HEK293 (cell line): Measurements from ENCODE around the gene RGS13.

Experiments used
- CTCF ChIA-PET: fragments of 350-600 bp; formaldehyde crosslinking; extraction: SDS; loops from one replicate; lab custom pipeline; 2021; ENCODE audit warnings: antibody characterized with exemption; lab: Yijun Ruan, JAX
- POLR2A ChIA-PET: fragments of 300-600 bp; formaldehyde crosslinking; extraction: SDS; loops from one replicate; lab custom pipeline; 2020; ENCODE audit warnings: antibody characterized with exemption, inconsistent platforms; lab: Yijun Ruan, JAX
- H3K27ac ChIP-seq: fragments of 200-500 bp; sonication (Bioruptor generic); 2 replicates; pipeline ENCODE4 v1.5.1; 2014; ENCODE audit warnings: low read depth, low read length, control low read depth, inconsistent platforms; ENCODE audit errors: extremely low read depth
- H3K36me3 ChIP-seq, 2 experiments: fragments of 200-500 bp in 1 of 2; sonication (Bioruptor generic) in 1 of 2; 1 replicate in 1 of 2; 2 replicates in 1 of 2; pipeline ENCODE4 v1.5.1; 2014 to 2017; ENCODE audit warnings: inconsistent platforms in 2 of 2, low read length in 2 of 2; ENCODE audit not compliant: control insufficient read depth in 2 of 2, insufficient read depth in 1 of 2
- H3K4me1 ChIP-seq: fragments of 200-500 bp; sonication (Bioruptor generic); 2 replicates; pipeline ENCODE4 v1.5.1; 2014; ENCODE audit warnings: mild to moderate bottlenecking, low read length, inconsistent platforms; ENCODE audit not compliant: control insufficient read depth, insufficient read depth
- H3K4me3 ChIP-seq: 2 replicates; pipeline ENCODE4 v1.5.1; 2011; ENCODE audit warnings: low read depth, mild to moderate bottlenecking, control low read depth, low read length, moderate library complexity
- H3K9me3 ChIP-seq: fragments of 200-500 bp; sonication (Bioruptor generic); 2 replicates; pipeline ENCODE4 v1.5.1; 2014; ENCODE audit warnings: low read depth, low read length, inconsistent platforms; ENCODE audit not compliant: control insufficient read depth, insufficient read depth
- GLIS1 ChIP-seq: fragments of 450-650 bp; formaldehyde crosslinking; IDR thresholded peaks from 2 replicates; pipeline ENCODE4 v1.5.1; 2016; ENCODE audit warnings: missing biosample characterization, missing genetic modification characterization
- HOXD13 ChIP-seq: sonication (generic); formaldehyde crosslinking; IDR thresholded peaks from 2 replicates; pipeline ENCODE4 v1.8.0; 2022; ENCODE audit warnings: missing genetic modification reagents, borderline replicate concordance
- KLF7 ChIP-seq: fragments of 450-650 bp; formaldehyde crosslinking; IDR thresholded peaks from 2 replicates; pipeline ENCODE4 v1.5.1; 2016; ENCODE audit warnings: missing biosample characterization, missing genetic modification characterization, borderline replicate concordance
- PRDM1 ChIP-seq: fragments of 450-650 bp; formaldehyde crosslinking; IDR thresholded peaks from 2 replicates; pipeline ENCODE4; 2016; ENCODE audit warnings: missing biosample characterization, missing genetic modification characterization
- SP3 ChIP-seq: fragments of 450-650 bp; formaldehyde crosslinking; IDR thresholded peaks from 2 replicates; pipeline ENCODE4 v1.5.1; 2016; ENCODE audit warnings: missing biosample characterization, missing genetic modification characterization
- TCF7L2 ChIP-seq: IDR thresholded peaks from 2 replicates; pipeline ENCODE4 v1.6.1; 2011; ENCODE audit warnings: low read depth, mild to moderate bottlenecking, inconsistent platforms, low read length, moderate library complexity, borderline replicate concordance
- ZBTB26 ChIP-seq: fragments of 450-650 bp; formaldehyde crosslinking; optimal IDR thresholded peaks from 2 replicates; pipeline ENCODE3; 2016; ENCODE audit warnings: missing biosample characterization, mild to moderate bottlenecking, missing genetic modification characterization
- ZBTB8A ChIP-seq: fragments of 450-650 bp; formaldehyde crosslinking; IDR thresholded peaks from 2 replicates; pipeline ENCODE4 v1.5.1; 2016; ENCODE audit warnings: missing biosample characterization, missing genetic modification characterization
- ZNF155 ChIP-seq: fragments of 450-650 bp; formaldehyde crosslinking; IDR thresholded peaks from 2 replicates; pipeline ENCODE4 v1.5.1; 2016; ENCODE audit warnings: missing biosample characterization, missing genetic modification characterization
- ZNF19 ChIP-seq: fragments of 450-650 bp; formaldehyde crosslinking; IDR thresholded peaks from 2 replicates; pipeline ENCODE4; 2016; ENCODE audit warnings: missing biosample characterization, missing genetic modification characterization, low read depth
- ZNF354C ChIP-seq: fragments of 450-650 bp; formaldehyde crosslinking; IDR thresholded peaks from 2 replicates; pipeline ENCODE4 v1.5.1; 2016; ENCODE audit warnings: missing biosample characterization, missing genetic modification characterization, low read depth, borderline replicate concordance
- ZNF394 ChIP-seq: fragments of 450-650 bp; formaldehyde crosslinking; IDR thresholded peaks from 2 replicates; pipeline ENCODE4 v1.5.1; 2016; ENCODE audit warnings: missing biosample characterization, missing genetic modification characterization, mild to moderate bottlenecking, moderate library complexity, borderline replicate concordance
- ZNF404 ChIP-seq: fragments of 450-650 bp; formaldehyde crosslinking; IDR thresholded peaks from 2 replicates; pipeline ENCODE4 v1.5.1; 2017; ENCODE audit warnings: missing biosample characterization, missing genetic modification characterization
- ZNF423 ChIP-seq: fragments of 450-650 bp; formaldehyde crosslinking; IDR thresholded peaks from 2 replicates; pipeline ENCODE4 v1.5.1; 2016; ENCODE audit warnings: missing biosample characterization, missing genetic modification characterization
- ZNF501 ChIP-seq: fragments of 450-650 bp; formaldehyde crosslinking; IDR thresholded peaks from 2 replicates; pipeline ENCODE4 v1.5.1; 2016; ENCODE audit warnings: missing biosample characterization, missing genetic modification characterization
- TF ChIP-seq, protein P1 (sequence below): fragments of 450-650 bp; formaldehyde crosslinking; IDR thresholded peaks from 2 replicates; pipeline ENCODE4 v1.5.1; 2017; ENCODE audit warnings: missing biosample characterization, missing genetic modification characterization
- TF ChIP-seq, protein P2 (sequence below): fragments of 450-650 bp; formaldehyde crosslinking; IDR thresholded peaks from 2 replicates; pipeline ENCODE4 v1.5.1; 2017; ENCODE audit warnings: missing biosample characterization, mild to moderate bottlenecking, missing genetic modification characterization, moderate library complexity
- TF ChIP-seq, protein P3 (sequence below): fragments of 450-650 bp; formaldehyde crosslinking; IDR thresholded peaks from 2 replicates; pipeline ENCODE4 v1.5.1; 2016; ENCODE audit warnings: missing biosample characterization, missing genetic modification characterization
- TF ChIP-seq, protein P4 (sequence below): fragments of 450-650 bp; formaldehyde crosslinking; IDR thresholded peaks from 2 replicates; pipeline ENCODE4 v1.5.1; 2016; ENCODE audit warnings: missing biosample characterization, missing genetic modification characterization, borderline replicate concordance

Gene RGS13

GRCh38 chr1:192592981-192593708, 42.8 kb upstream of the RGS13 start:
- Histone ChIP-seq H3K4me1 (no peaks in the 10 kb centered on the region), H3K27ac (no peak overlapping the region), H3K36me3 (no peaks in the 10 kb centered on the region), H3K4me3 (no peak overlapping the region), H3K9me3 (no peaks in the 10 kb centered on the region)
- CTCF ChIA-PET, result interaction anchor here (0.6 to 1.1 kb wide), 2 partner anchors 11 to 32 kb away, joined by 3 read pairs; no protein-coding TSS in a partner anchor
- TF ChIP-seq ZNF423 (tag by site-specific recombination), result no peak
- TF ChIP-seq ZNF404 (tag by site-specific recombination), result no peak
- TF ChIP-seq, protein P1, sequence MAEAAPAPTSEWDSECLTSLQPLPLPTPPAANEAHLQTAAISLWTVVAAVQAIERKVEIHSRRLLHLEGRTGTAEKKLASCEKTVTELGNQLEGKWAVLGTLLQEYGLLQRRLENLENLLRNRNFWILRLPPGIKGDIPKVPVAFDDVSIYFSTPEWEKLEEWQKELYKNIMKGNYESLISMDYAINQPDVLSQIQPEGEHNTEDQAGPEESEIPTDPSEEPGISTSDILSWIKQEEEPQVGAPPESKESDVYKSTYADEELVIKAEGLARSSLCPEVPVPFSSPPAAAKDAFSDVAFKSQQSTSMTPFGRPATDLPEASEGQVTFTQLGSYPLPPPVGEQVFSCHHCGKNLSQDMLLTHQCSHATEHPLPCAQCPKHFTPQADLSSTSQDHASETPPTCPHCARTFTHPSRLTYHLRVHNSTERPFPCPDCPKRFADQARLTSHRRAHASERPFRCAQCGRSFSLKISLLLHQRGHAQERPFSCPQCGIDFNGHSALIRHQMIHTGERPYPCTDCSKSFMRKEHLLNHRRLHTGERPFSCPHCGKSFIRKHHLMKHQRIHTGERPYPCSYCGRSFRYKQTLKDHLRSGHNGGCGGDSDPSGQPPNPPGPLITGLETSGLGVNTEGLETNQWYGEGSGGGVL (tag by site-specific recombination), result no peak
- no peak for TF ChIP-seq KLF7
- TF ChIP-seq ZNF394, result no peak
- no peak for TF ChIP-seq ZNF19 (tag by site-specific recombination)
- TF ChIP-seq, protein P2, sequence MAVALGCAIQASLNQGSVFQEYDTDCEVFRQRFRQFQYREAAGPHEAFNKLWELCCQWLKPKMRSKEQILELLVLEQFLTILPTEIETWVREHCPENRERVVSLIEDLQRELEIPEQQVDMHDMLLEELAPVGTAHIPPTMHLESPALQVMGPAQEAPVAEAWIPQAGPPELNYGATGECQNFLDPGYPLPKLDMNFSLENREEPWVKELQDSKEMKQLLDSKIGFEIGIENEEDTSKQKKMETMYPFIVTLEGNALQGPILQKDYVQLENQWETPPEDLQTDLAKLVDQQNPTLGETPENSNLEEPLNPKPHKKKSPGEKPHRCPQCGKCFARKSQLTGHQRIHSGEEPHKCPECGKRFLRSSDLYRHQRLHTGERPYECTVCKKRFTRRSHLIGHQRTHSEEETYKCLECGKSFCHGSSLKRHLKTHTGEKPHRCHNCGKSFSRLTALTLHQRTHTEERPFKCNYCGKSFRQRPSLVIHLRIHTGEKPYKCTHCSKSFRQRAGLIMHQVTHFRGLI (tag by site-specific recombination), result no peak
- TF ChIP-seq, protein P3, sequence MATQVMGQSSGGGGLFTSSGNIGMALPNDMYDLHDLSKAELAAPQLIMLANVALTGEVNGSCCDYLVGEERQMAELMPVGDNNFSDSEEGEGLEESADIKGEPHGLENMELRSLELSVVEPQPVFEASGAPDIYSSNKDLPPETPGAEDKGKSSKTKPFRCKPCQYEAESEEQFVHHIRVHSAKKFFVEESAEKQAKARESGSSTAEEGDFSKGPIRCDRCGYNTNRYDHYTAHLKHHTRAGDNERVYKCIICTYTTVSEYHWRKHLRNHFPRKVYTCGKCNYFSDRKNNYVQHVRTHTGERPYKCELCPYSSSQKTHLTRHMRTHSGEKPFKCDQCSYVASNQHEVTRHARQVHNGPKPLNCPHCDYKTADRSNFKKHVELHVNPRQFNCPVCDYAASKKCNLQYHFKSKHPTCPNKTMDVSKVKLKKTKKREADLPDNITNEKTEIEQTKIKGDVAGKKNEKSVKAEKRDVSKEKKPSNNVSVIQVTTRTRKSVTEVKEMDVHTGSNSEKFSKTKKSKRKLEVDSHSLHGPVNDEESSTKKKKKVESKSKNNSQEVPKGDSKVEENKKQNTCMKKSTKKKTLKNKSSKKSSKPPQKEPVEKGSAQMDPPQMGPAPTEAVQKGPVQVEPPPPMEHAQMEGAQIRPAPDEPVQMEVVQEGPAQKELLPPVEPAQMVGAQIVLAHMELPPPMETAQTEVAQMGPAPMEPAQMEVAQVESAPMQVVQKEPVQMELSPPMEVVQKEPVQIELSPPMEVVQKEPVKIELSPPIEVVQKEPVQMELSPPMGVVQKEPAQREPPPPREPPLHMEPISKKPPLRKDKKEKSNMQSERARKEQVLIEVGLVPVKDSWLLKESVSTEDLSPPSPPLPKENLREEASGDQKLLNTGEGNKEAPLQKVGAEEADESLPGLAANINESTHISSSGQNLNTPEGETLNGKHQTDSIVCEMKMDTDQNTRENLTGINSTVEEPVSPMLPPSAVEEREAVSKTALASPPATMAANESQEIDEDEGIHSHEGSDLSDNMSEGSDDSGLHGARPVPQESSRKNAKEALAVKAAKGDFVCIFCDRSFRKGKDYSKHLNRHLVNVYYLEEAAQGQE (tag by site-specific recombination), result no peak
- TF ChIP-seq GLIS1, result no peak
- TF ChIP-seq ZBTB26 (tag by site-specific recombination), result no peak
- no peak for TF ChIP-seq ZBTB8A (tag by site-specific recombination)
- TF ChIP-seq ZNF501 (tag by site-specific recombination), result no peak
- no peak for TF ChIP-seq TCF7L2
- TF ChIP-seq, protein P4, sequence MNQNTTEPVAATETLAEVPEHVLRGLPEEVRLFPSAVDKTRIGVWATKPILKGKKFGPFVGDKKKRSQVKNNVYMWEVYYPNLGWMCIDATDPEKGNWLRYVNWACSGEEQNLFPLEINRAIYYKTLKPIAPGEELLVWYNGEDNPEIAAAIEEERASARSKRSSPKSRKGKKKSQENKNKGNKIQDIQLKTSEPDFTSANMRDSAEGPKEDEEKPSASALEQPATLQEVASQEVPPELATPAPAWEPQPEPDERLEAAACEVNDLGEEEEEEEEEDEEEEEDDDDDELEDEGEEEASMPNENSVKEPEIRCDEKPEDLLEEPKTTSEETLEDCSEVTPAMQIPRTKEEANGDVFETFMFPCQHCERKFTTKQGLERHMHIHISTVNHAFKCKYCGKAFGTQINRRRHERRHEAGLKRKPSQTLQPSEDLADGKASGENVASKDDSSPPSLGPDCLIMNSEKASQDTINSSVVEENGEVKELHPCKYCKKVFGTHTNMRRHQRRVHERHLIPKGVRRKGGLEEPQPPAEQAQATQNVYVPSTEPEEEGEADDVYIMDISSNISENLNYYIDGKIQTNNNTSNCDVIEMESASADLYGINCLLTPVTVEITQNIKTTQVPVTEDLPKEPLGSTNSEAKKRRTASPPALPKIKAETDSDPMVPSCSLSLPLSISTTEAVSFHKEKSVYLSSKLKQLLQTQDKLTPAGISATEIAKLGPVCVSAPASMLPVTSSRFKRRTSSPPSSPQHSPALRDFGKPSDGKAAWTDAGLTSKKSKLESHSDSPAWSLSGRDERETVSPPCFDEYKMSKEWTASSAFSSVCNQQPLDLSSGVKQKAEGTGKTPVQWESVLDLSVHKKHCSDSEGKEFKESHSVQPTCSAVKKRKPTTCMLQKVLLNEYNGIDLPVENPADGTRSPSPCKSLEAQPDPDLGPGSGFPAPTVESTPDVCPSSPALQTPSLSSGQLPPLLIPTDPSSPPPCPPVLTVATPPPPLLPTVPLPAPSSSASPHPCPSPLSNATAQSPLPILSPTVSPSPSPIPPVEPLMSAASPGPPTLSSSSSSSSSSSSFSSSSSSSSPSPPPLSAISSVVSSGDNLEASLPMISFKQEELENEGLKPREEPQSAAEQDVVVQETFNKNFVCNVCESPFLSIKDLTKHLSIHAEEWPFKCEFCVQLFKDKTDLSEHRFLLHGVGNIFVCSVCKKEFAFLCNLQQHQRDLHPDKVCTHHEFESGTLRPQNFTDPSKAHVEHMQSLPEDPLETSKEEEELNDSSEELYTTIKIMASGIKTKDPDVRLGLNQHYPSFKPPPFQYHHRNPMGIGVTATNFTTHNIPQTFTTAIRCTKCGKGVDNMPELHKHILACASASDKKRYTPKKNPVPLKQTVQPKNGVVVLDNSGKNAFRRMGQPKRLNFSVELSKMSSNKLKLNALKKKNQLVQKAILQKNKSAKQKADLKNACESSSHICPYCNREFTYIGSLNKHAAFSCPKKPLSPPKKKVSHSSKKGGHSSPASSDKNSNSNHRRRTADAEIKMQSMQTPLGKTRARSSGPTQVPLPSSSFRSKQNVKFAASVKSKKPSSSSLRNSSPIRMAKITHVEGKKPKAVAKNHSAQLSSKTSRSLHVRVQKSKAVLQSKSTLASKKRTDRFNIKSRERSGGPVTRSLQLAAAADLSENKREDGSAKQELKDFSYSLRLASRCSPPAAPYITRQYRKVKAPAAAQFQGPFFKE, result no peak
- TF ChIP-seq ZNF155, result no peak
- no peak for TF ChIP-seq HOXD13 (CRISPR knock-in tag)
- no peak for TF ChIP-seq SP3
- TF ChIP-seq ZNF354C, result no peak
- TF ChIP-seq PRDM1 (tag by site-specific recombination), result no peak
- POLR2A ChIA-PET, result no interaction called here
